Glutamatergic neuron (in vitro differentiated cells): ENCODE data around the gene TLR2. TPM values are rescaled to one million over a fixed set of nuclear protein-coding genes. Genes with fewer than 3 reads are reported as not detected.

Experiments
- DNase-seq: peaks from one replicate; pipeline ENCODE4 v3.0.0; 2022
- H3K27ac Mint-ChIP-seq: one replicate; pipeline ENCODE4 v1.8.0; 2020; ENCODE audit warnings: mild to moderate bottlenecking, mixed read lengths, inconsistent platforms; ENCODE audit not compliant: unreplicated experiment
- H3K27me3 Mint-ChIP-seq: one replicate; pipeline ENCODE4 v1.8.0; 2020; ENCODE audit warnings: mild to moderate bottlenecking, moderate library complexity, mixed read lengths, inconsistent platforms; ENCODE audit not compliant: unreplicated experiment
- H3K36me3 Mint-ChIP-seq: one replicate; pipeline ENCODE4 v1.8.0; 2020; ENCODE audit warnings: mild to moderate bottlenecking, mixed read lengths, inconsistent platforms; ENCODE audit not compliant: unreplicated experiment
- H3K4me1 Mint-ChIP-seq: one replicate; pipeline ENCODE4 v1.8.0; 2020; ENCODE audit warnings: mild to moderate bottlenecking, low read depth, mixed read lengths, inconsistent platforms; ENCODE audit not compliant: unreplicated experiment
- H3K4me3 Mint-ChIP-seq: one replicate; pipeline ENCODE4 v1.8.0; 2020; ENCODE audit warnings: mild to moderate bottlenecking, mixed read lengths, inconsistent platforms; ENCODE audit not compliant: unreplicated experiment
- H3K9me3 Mint-ChIP-seq: one replicate; pipeline ENCODE4 v1.8.0; 2020; ENCODE audit warnings: mild to moderate bottlenecking, moderate library complexity, mixed read lengths, inconsistent platforms; ENCODE audit not compliant: unreplicated experiment
- total RNA-seq: library from RNA; stranded (reverse); fragmentation: NEBNext Ultra II Directional; extraction: Animal tissue kit (Norgen Biotek cat#: 25700); gene quantifications from one replicate; pipeline ENCODE4 v1.2.1, GENCODE V29; 2021; ENCODE audit not compliant: unreplicated experiment
- TF ChIP-seq, protein P1 (sequence below): fragments of 200-600 bp; sonication (generic); IDR thresholded peaks from one replicate; pipeline ENCODE4 v1.5.0; 2021; ENCODE audit not compliant: partially characterized antibody, unreplicated experiment

Gene TLR2
- total RNA-seq, 1 donor from 2014 or later: not detected

GRCh38 chr4:153728151-153728550 is 44.1 kb downstream of the TLR2 start:
- H3K27ac Mint-ChIP-seq: no peak overlapping the region
- no peak for DNase-seq
- H3K4me3 Mint-ChIP-seq: no peak overlapping the region
- H3K4me1 Mint-ChIP-seq: peaks cover 2% of the 10 kb centered on the region
- TF ChIP-seq, protein P1, sequence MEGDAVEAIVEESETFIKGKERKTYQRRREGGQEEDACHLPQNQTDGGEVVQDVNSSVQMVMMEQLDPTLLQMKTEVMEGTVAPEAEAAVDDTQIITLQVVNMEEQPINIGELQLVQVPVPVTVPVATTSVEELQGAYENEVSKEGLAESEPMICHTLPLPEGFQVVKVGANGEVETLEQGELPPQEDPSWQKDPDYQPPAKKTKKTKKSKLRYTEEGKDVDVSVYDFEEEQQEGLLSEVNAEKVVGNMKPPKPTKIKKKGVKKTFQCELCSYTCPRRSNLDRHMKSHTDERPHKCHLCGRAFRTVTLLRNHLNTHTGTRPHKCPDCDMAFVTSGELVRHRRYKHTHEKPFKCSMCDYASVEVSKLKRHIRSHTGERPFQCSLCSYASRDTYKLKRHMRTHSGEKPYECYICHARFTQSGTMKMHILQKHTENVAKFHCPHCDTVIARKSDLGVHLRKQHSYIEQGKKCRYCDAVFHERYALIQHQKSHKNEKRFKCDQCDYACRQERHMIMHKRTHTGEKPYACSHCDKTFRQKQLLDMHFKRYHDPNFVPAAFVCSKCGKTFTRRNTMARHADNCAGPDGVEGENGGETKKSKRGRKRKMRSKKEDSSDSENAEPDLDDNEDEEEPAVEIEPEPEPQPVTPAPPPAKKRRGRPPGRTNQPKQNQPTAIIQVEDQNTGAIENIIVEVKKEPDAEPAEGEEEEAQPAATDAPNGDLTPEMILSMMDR: no peak
- H3K9me3 Mint-ChIP-seq: peaks cover 1% of the 10 kb centered on the region
- no peaks in the 10 kb centered on the region for H3K36me3 Mint-ChIP-seq
- H3K27me3 Mint-ChIP-seq: no peaks in the 10 kb centered on the region

- Mint-ChIP-seq H3K4me1 (peaks cover 2% of the 10 kb centered on the region), H3K4me3 (no peak overlapping the region), H3K27me3 (no peaks in the 10 kb centered on the region), H3K9me3 (peaks cover 1% of the 10 kb centered on the region), H3K36me3 (no peaks in the 10 kb centered on the region), H3K27ac (no peak overlapping the region)
- TF ChIP-seq, protein P1: no peak
- DNase-seq: no peak
These were observed 44.6 kb downstream of the TLR2 start for GRCh38 chr4:153728660-153729059.

DNA sequence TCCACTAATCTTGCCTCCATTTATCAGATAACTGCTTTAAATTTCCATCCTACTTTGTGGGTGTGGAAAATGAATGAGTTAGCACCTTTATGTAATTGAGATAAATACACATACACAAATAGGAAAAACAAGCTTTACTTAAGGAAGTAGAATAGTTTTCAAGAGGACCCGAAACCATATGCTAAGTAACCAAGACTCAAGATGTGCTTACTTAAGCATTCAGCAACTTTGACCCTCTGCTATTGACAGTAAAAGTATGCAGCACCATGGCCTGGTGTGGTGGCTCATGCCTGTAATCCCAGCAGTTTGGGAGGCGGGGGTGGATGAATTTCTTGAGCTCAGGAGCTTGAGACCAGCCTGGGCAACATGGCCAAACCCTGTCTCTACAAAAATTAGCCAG is 45.8 kb downstream of the TLR2 start:
- H3K4me1 Mint-ChIP-seq: peaks cover 2% of the 10 kb centered on the region
- DNase-seq: no peak
- H3K36me3 Mint-ChIP-seq: no peaks in the 10 kb centered on the region
- TF ChIP-seq, protein P1: no peak
- no peak overlapping the region for H3K27ac Mint-ChIP-seq
- H3K27me3 Mint-ChIP-seq: no peaks in the 10 kb centered on the region
- peaks cover 1% of the 10 kb centered on the region for H3K9me3 Mint-ChIP-seq
- H3K4me3 Mint-ChIP-seq: no peak overlapping the region

GRCh38 chr4:153731239-153731638 is 47.2 kb downstream of the TLR2 start:
- Mint-ChIP-seq H3K4me3 (no peak overlapping the region), H3K36me3 (no peaks in the 10 kb centered on the region), H3K27ac (no peak overlapping the region), H3K4me1 (peaks cover 2% of the 10 kb centered on the region), H3K9me3 (peaks cover 1% of the 10 kb centered on the region), H3K27me3 (no peaks in the 10 kb centered on the region)
- no peak for DNase-seq
- TF ChIP-seq, protein P1: no peak

- Mint-ChIP-seq H3K4me3 (no peak overlapping the region), H3K9me3 (peaks cover 1% of the 10 kb centered on the region), H3K27me3 (no peaks in the 10 kb centered on the region), H3K36me3 (no peaks in the 10 kb centered on the region), H3K27ac (no peak overlapping the region), H3K4me1 (no peaks in the 10 kb centered on the region)
- no peak for DNase-seq
- TF ChIP-seq, protein P1: no peak
These were observed 49.8 kb downstream of the TLR2 start for GRCh38 chr4:153733751-153734448.
